Measurements from ENCODE around the gene ZNF385D. TPM values are rescaled to one million over a fixed set of nuclear protein-coding genes. Genes with fewer than 3 reads are reported as not detected.

The ZNF385D gene
- total and polyA plus RNA-seq, 2 experiments from 2014 or later = 2.7 to 12.3 TPM

DNA sequence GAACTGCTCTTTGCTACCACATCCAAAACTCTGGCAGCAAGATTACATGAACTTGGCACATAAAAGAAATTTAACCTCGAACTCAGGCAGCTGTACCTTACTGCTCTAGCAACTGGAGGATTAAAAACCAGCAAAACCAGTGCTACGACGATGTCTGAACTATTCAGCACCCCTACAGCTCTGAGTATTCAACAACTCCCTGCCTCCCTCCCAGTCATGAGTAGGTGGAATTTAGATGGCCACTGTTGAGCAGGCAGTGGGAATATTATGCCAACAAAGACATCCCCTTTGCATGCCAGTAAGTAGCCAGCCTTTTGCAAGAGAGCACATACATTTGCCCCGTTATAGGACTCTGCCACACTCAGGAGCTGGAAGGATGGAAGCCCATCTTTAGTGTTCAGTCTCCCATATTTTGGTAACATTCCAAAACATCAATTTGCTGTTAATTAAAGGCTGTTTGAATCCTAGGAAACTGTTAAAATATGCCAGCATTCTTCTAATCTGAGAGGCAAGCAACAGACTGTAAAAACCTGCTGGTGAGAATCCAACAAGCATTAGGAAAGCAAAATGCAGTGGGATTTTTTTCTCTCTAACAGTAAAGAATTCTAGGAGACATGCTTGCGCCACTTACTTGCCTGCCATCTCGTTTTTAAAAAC is 85.4 kb downstream of the ZNF385D start:
- Mint-ChIP-seq H3K36me3 (ENCODE audit: low read depth) (no peaks in the 10 kb centered on the region), H3K4me3 (0 out of 3 replicates have a peak overlapping the region, but pooled peaks have one; percentile 4), H3K9me3 (no peaks in the 10 kb centered on the region), H3K27ac (peak overlapping the region; percentile 92), H3K4me1 (peaks cover 34% of the 10 kb centered on the region), H3K27me3 (ENCODE audit: insufficient read depth, low read depth, poor library complexity) (no peaks in the 10 kb centered on the region)
- TF ChIP-seq POLR2AphosphoS5 (IDR thresholded peaks at IDR 0.05; ENCODE audit: low read depth) (no peak), ZNF114 (CRISPR knock-in tag; IDR thresholded peaks at IDR 0.05) (no peak), ZNF331 (CRISPR knock-in tag; IDR thresholded peaks at IDR 0.05; ENCODE audit: low read depth) (no peak), NANOG (IDR thresholded peaks at IDR 0.05; ENCODE audit: borderline replicate concordance) (no peak), EZH2phosphoT487 (IDR thresholded peaks at IDR 0.05; ENCODE audit: unreplicated experiment) (no peak), CREB1 (CRISPR knock-in tag; IDR thresholded peaks at IDR 0.05; ENCODE audit: low read depth) (no peak), STAT1 (IDR thresholded peaks at IDR 0.05; ENCODE audit: unreplicated experiment) (no peak), JUNB (IDR thresholded peaks at IDR 0.05; ENCODE audit: unreplicated experiment) (no peak), EZH2 (IDR thresholded peaks at IDR 0.05; ENCODE audit: low read depth, unreplicated experiment) (no peak)
- TF ChIP-seq, protein P1, sequence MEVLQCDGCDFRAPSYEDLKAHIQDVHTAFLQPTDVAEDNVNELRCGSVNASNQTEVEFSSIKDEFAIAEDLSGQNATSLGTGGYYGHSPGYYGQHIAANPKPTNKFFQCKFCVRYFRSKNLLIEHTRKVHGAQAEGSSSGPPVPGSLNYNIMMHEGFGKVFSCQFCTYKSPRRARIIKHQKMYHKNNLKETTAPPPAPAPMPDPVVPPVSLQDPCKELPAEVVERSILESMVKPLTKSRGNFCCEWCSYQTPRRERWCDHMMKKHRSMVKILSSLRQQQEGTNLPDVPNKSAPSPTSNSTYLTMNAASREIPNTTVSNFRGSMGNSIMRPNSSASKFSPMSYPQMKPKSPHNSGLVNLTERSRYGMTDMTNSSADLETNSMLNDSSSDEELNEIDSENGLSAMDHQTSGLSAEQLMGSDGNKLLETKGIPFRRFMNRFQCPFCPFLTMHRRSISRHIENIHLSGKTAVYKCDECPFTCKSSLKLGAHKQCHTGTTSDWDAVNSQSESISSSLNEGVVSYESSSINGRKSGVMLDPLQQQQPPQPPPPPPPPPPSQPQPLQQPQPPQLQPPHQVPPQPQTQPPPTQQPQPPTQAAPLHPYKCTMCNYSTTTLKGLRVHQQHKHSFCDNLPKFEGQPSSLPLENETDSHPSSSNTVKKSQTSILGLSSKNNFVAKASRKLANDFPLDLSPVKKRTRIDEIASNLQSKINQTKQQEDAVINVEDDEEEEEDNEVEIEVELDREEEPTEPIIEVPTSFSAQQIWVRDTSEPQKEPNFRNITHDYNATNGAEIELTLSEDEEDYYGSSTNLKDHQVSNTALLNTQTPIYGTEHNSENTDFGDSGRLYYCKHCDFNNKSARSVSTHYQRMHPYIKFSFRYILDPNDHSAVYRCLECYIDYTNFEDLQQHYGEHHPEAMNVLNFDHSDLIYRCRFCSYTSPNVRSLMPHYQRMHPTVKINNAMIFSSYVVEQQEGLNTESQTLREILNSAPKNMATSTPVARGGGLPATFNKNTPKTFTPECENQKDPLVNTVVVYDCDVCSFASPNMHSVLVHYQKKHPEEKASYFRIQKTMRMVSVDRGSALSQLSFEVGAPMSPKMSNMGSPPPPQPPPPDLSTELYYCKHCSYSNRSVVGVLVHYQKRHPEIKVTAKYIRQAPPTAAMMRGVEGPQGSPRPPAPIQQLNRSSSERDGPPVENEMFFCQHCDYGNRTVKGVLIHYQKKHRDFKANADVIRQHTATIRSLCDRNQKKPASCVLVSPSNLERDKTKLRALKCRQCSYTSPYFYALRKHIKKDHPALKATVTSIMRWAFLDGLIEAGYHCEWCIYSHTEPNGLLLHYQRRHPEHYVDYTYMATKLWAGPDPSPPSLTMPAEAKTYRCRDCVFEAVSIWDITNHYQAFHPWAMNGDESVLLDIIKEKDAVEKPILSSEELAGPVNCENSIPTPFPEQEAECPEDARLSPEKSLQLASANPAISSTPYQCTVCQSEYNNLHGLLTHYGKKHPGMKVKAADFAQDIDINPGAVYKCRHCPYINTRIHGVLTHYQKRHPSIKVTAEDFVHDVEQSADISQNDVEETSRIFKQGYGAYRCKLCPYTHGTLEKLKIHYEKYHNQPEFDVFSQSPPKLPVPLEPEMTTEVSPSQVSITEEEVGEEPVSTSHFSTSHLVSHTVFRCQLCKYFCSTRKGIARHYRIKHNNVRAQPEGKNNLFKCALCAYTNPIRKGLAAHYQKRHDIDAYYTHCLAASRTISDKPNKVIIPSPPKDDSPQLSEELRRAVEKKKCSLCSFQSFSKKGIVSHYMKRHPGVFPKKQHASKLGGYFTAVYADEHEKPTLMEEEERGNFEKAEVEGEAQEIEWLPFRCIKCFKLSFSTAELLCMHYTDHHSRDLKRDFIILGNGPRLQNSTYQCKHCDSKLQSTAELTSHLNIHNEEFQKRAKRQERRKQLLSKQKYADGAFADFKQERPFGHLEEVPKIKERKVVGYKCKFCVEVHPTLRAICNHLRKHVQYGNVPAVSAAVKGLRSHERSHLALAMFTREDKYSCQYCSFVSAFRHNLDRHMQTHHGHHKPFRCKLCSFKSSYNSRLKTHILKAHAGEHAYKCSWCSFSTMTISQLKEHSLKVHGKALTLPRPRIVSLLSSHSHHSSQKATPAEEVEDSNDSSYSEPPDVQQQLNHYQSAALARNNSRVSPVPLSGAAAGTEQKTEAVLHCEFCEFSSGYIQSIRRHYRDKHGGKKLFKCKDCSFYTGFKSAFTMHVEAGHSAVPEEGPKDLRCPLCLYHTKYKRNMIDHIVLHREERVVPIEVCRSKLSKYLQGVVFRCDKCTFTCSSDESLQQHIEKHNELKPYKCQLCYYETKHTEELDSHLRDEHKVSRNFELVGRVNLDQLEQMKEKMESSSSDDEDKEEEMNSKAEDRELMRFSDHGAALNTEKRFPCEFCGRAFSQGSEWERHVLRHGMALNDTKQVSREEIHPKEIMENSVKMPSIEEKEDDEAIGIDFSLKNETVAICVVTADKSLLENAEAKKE (CRISPR knock-in tag; IDR thresholded peaks at IDR 0.05) = no peak; the same call in 1 of the 2 replicates
- TF ChIP-seq, protein P2, sequence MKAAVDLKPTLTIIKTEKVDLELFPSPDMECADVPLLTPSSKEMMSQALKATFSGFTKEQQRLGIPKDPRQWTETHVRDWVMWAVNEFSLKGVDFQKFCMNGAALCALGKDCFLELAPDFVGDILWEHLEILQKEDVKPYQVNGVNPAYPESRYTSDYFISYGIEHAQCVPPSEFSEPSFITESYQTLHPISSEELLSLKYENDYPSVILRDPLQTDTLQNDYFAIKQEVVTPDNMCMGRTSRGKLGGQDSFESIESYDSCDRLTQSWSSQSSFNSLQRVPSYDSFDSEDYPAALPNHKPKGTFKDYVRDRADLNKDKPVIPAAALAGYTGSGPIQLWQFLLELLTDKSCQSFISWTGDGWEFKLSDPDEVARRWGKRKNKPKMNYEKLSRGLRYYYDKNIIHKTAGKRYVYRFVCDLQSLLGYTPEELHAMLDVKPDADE (IDR thresholded peaks at IDR 0.05) = no peak
- TF ChIP-seq, protein P3, sequence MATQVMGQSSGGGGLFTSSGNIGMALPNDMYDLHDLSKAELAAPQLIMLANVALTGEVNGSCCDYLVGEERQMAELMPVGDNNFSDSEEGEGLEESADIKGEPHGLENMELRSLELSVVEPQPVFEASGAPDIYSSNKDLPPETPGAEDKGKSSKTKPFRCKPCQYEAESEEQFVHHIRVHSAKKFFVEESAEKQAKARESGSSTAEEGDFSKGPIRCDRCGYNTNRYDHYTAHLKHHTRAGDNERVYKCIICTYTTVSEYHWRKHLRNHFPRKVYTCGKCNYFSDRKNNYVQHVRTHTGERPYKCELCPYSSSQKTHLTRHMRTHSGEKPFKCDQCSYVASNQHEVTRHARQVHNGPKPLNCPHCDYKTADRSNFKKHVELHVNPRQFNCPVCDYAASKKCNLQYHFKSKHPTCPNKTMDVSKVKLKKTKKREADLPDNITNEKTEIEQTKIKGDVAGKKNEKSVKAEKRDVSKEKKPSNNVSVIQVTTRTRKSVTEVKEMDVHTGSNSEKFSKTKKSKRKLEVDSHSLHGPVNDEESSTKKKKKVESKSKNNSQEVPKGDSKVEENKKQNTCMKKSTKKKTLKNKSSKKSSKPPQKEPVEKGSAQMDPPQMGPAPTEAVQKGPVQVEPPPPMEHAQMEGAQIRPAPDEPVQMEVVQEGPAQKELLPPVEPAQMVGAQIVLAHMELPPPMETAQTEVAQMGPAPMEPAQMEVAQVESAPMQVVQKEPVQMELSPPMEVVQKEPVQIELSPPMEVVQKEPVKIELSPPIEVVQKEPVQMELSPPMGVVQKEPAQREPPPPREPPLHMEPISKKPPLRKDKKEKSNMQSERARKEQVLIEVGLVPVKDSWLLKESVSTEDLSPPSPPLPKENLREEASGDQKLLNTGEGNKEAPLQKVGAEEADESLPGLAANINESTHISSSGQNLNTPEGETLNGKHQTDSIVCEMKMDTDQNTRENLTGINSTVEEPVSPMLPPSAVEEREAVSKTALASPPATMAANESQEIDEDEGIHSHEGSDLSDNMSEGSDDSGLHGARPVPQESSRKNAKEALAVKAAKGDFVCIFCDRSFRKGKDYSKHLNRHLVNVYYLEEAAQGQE (IDR thresholded peaks at IDR 0.05; ENCODE audit: unreplicated experiment) = no peak
- TF ChIP-seq, protein P4, sequence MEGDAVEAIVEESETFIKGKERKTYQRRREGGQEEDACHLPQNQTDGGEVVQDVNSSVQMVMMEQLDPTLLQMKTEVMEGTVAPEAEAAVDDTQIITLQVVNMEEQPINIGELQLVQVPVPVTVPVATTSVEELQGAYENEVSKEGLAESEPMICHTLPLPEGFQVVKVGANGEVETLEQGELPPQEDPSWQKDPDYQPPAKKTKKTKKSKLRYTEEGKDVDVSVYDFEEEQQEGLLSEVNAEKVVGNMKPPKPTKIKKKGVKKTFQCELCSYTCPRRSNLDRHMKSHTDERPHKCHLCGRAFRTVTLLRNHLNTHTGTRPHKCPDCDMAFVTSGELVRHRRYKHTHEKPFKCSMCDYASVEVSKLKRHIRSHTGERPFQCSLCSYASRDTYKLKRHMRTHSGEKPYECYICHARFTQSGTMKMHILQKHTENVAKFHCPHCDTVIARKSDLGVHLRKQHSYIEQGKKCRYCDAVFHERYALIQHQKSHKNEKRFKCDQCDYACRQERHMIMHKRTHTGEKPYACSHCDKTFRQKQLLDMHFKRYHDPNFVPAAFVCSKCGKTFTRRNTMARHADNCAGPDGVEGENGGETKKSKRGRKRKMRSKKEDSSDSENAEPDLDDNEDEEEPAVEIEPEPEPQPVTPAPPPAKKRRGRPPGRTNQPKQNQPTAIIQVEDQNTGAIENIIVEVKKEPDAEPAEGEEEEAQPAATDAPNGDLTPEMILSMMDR (conservative IDR thresholded peaks at IDR 0.05; ENCODE audit: low read depth in 2 of 2) = no peak
- H3F3A ChIP-seq (replicated peaks; ENCODE audit: low read depth) = no peaks in the 10 kb centered on the region
- H3K27ac ChIP-seq (ENCODE audit: low read depth) = no peak overlapping the region
- DNase-seq (ENCODE audit: low spot score) = peak; percentile 63
- H3K36me3 ChIP-seq (ENCODE audit: insufficient read depth) = no peaks in the 10 kb centered on the region
- H3K4me3 ChIP-seq = no peak overlapping the region
- H3K4me1 ChIP-seq (ENCODE audit: insufficient read depth) = peaks cover 23% of the 10 kb centered on the region; the same call in 1 of the 2 replicates
- peak overlapping the region; percentile 45 for H3K4me2 ChIP-seq
- peak; percentile 95 for ATAC-seq
- H3K9me2 ChIP-seq (ENCODE audit: insufficient read depth) = 0 out of 2 replicates have a peak, but pooled peaks cover 2% of the 10 kb centered on the region
- H3K79me2 ChIP-seq (replicated peaks; ENCODE audit: insufficient read depth) = no peaks in the 10 kb centered on the region
- H2AFZ ChIP-seq = no peak overlapping the region
- no peaks in the 10 kb centered on the region for H4K20me1 ChIP-seq (replicated peaks; ENCODE audit: insufficient read depth)
- no peaks in the 10 kb centered on the region for H3K27me3 ChIP-seq (ENCODE audit: insufficient read depth)

Data from GM23338 (cell line).